WERI-Rb-1 (cell line): Measurements from ENCODE around the gene BEND6.

Source experiments
- DNase-seq: peaks from one replicate; pipeline ENCODE4 v3.0.0-alpha.2; 2020
- H3K27ac ChIP-seq: fragments of 250-450 bp; sonication (Bioruptor Pico); 2 replicates; pipeline ENCODE4 v1.5.1; 2020; ENCODE audit warnings: mild to moderate bottlenecking, moderate library complexity
- H3K27me3 ChIP-seq: fragments of 250-450 bp; sonication (Bioruptor Pico); 2 replicates; pipeline ENCODE4 v1.5.1; 2021; ENCODE audit warnings: mild to moderate bottlenecking, low read depth, moderate library complexity; ENCODE audit not compliant: insufficient read depth, severe bottlenecking
- H3K36me3 ChIP-seq: fragments of 250-450 bp; sonication (Bioruptor Pico); 2 replicates; pipeline ENCODE4 v1.5.1; 2020; ENCODE audit warnings: mild to moderate bottlenecking, moderate library complexity
- H3K4me3 ChIP-seq: 2 replicates; pipeline ENCODE4 v1.5.1; 2011; ENCODE audit warnings: low read depth, mild to moderate bottlenecking, control low read depth, low read length
- H3K9me3 ChIP-seq: fragments of 250-450 bp; sonication (Bioruptor Pico); 2 replicates; pipeline ENCODE4 v1.5.1; 2021; ENCODE audit warnings: mild to moderate bottlenecking, moderate library complexity; ENCODE audit not compliant: severe bottlenecking
- CTCF ChIP-seq: IDR thresholded peaks from 2 replicates; pipeline ENCODE4 v1.5.1; 2011; ENCODE audit warnings: low read depth, mild to moderate bottlenecking, control low read depth, inconsistent platforms, low read length

Gene BEND6

DNA sequence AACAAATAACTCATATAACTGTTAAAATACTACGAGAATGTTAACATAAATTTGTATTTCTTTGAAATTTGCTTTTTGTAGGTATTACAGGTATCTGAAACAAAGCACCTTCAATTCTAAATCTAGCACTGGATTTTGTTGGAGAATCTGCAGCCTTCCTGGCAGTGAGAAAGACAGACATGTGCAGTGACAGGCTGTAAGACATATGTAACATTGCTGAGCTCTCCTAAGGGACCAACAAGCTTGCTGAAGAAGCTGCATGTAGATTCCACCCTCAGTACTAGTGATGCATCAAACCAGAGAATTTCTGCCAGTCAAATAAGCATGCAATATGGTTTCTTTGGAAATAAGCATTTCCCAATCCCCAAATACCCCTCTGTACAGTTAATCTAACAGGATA, 71.1 kb downstream of the BEND6 start:
- peaks cover 12% of the 10 kb centered on the region for H3K9me3 ChIP-seq
- H3K36me3 ChIP-seq, result no peaks in the 10 kb centered on the region
- H3K4me3 ChIP-seq, result no peak overlapping the region
- no peaks in the 10 kb centered on the region for H3K27me3 ChIP-seq
- no peak for TF ChIP-seq CTCF
- no peak overlapping the region for H3K27ac ChIP-seq
- DNase-seq, result no peak

DNA sequence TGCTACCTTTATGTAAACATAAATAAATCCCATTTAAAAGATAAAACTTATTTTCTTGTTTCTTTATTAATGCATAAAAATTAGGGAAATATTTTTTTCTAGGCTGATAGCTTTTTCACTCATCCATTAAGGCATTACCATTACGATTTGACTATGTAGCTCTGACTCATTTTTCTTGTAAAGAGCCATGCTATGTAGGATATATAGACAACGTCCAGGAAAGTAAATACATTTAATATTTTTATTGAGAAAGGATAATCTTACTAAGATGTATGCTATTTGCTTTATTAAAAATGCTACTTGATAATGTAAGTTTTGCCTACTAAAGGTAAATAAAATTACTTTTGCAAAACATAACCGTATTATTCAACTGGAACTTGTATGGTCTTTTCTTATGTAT, 72.4 kb downstream of the BEND6 start:
- H3K36me3 ChIP-seq, result no peaks in the 10 kb centered on the region
- no peak for DNase-seq
- H3K27me3 ChIP-seq, result no peaks in the 10 kb centered on the region
- TF ChIP-seq CTCF, result no peak
- H3K27ac ChIP-seq, result no peak overlapping the region
- H3K9me3 ChIP-seq, result peaks cover 12% of the 10 kb centered on the region
- H3K4me3 ChIP-seq, result no peak overlapping the region

- Histone ChIP-seq H3K36me3 (no peaks in the 10 kb centered on the region), H3K4me3 (no peak overlapping the region), H3K27me3 (no peaks in the 10 kb centered on the region), H3K9me3 (peaks cover 9% of the 10 kb centered on the region), H3K27ac (no peak overlapping the region)
- no peak for DNase-seq
- no peak for TF ChIP-seq CTCF
Observed at GRCh38 chr6:57029213-57029612, 74.3 kb downstream of the BEND6 start.

DNA sequence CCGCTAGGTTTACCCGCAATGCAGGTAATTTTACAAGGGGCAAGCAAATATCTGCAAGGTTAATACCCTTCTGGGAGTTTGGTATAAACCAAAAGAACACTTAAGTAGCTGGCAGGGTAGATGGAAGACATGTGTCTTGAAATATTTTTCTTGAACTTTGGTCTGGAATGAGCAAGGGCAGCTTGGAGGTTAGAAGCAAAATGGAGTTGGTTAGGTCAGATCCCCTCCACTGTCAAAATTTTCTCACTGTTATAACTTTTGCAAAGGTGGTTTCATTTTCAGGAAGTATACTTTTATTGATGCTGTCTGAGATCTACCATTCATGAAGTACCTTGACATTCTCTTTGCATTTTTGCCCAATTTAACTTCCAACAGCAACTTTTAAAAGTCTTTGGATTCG, 78.3 kb downstream of the BEND6 start:
- TF ChIP-seq CTCF, result no peak
- Histone ChIP-seq H3K36me3 (no peaks in the 10 kb centered on the region), H3K27ac (no peak overlapping the region), H3K4me3 (no peak overlapping the region), H3K27me3 (no peaks in the 10 kb centered on the region), H3K9me3 (no peaks in the 10 kb centered on the region)
- no peak for DNase-seq

- Histone ChIP-seq H3K9me3 (no peaks in the 10 kb centered on the region), H3K36me3 (no peaks in the 10 kb centered on the region), H3K27ac (no peak overlapping the region), H3K4me3 (no peak overlapping the region), H3K27me3 (no peaks in the 10 kb centered on the region)
- no peak for DNase-seq
- no peak for TF ChIP-seq CTCF
Observed at GRCh38 chr6:57035549-57035948, 80.6 kb downstream of the BEND6 start.

DNA sequence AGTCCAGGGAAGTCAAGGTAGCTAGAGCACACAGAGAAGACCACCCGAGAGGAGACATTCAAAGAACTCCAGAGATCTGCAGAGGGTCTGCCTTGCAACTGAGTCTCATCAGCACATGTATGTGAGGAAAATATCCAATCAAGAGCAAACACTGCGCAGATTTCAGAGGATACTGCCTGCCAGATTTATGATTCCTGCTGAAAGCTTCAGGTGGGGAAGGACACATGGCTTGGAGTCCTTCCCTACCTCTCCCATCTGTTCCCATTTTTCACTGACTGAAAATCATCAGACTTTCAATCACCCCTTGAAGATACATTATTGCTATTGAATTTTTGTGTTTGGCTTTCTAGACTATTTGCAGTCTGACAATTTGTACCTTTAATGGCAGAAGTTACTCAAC, 84.0 kb downstream of the BEND6 start:
- Histone ChIP-seq H3K4me3 (no peak overlapping the region), H3K27me3 (no peaks in the 10 kb centered on the region), H3K36me3 (no peaks in the 10 kb centered on the region), H3K27ac (no peak overlapping the region), H3K9me3 (no peaks in the 10 kb centered on the region)
- no peak for TF ChIP-seq CTCF
- DNase-seq, result no peak
